Left ventricle myocardium superior (tissue), 1 donor: ENCODE data around the gene RHPN2. TPM values are rescaled to one million over a fixed set of nuclear protein-coding genes. Genes with fewer than 3 reads are reported as not detected.
A peak's percentile ranks its signal among the peaks of the same experiment; 100 is the strongest.
"Not testable (repeated sequence)": the region's sequence is repeated elsewhere in the genome, so short reads cannot be mapped to it uniquely, and the experiment has no call there.

Experiments
- ATAC-seq: fragments of 200-7000 bp; cut with Tn5 transposase; one replicate; pipeline ENCODE4 v1.9.1; 2020; ENCODE audit warnings: mild to moderate bottlenecking, moderate library complexity
- DNase-seq: peaks from one replicate; pipeline ENCODE4 v3.0.0-alpha.2; 2020
- intact Hi-C: fragments of 100-400 bp; cut with micrococcal nuclease; formaldehyde crosslinking; loops from one replicate; pipeline ENCODE4 v1.11.0; 2022
- total RNA-seq: library from RNA; stranded (reverse); fragmentation: NEBNext Ultra II Directional; extraction: Animal tissue kit (Norgen Biotek cat#: 25700); gene quantifications from one replicate; pipeline ENCODE4 v1.2.1, GENCODE V29; 2021
- donor health status: DM: no; HTN: yes; CAD: no; lungs with severe emphysema.

The RHPN2 gene
- total RNA-seq, 1 donor from 2014 or later, result 2.4 TPM

DNA sequence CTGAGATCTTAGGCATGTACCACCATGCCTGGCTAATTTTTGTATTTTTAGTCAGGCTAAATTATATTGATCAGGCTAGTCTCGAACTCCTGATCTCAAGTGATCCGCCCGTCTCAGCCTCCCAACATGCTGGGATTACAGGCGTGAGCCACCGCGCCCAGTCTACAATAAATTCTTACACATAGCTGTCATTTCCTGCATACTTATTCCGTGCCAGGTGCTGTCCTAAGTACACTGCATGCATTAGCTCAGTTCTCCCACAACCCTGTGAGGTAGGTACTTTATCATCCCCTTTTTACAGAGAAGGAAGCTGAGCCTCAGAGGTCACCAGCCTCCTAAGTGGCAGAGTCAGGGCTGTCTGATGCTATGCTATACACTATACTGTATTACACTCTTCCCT lies 7.2 kb upstream of the RHPN2 start:
- DNase-seq, result no peak
- no peak for ATAC-seq
- intact Hi-C loops, result no loop called here

DNA sequence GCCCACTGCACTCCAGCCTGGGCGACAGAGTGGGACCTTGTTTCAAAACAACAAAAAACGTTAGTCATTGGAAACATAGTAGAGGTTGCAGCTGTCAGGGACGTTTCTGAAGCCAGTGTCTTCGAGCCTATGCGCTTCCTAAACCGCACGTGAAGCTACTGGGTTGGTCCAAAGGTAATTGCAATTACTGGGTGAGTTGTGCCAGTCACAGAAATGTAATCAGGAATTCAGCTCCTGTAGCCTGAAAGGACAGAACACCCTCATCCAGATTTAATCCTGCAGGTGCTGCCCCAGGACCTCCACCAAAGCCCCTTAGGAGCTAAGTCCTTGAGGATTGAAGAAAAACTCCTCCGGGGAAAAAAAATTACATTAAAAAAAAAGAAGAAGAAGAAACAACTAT lies 2.4 kb upstream of the RHPN2 start:
- no peak for DNase-seq
- no peak for ATAC-seq
- intact Hi-C loops, result no loop called here

DNA sequence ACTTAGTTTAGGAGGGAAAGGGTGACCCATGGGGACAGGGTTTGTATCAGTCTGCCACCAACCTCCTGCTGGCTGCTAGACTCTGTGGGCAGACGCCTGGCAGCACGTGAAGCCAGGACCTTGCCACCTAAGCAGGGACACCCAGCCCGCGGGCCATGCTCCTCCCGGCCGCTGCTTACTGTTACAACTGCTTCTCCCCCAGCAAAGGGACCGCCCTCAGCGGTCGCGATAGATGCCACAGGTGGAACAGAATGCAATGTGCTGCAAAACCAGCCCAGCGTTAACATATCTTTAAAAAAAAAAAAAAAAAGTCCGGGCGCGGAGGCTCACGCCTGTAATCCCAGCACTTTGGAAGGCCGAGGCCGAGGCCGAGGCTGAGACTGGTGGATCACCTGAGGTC lies 1.9 kb upstream of the RHPN2 start:
- intact Hi-C loops, result no loop called here
- ATAC-seq (no peak), DNase-seq (no peak)

DNA sequence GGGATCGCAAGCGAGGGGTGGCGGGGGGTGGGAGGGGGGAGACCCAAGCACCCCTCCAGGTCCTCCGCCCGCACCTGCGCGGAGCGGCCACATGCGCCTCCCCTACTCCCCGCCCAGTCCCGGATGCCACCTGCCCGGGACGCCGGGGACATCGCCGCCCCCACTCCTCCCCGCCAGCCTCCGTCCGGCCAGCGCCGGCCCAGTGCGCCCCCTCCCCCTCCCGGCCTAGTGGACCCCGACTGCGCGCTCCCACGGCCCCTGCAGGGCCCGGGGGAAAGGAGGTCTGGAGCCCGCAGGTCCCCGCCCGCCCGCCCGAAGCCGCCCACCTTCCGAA lies 263 bp downstream of the RHPN2 start:
- intact Hi-C loops, result no loop called here
- DNase-seq (peak; percentile 39), ATAC-seq (peak; percentile 53)

DNA sequence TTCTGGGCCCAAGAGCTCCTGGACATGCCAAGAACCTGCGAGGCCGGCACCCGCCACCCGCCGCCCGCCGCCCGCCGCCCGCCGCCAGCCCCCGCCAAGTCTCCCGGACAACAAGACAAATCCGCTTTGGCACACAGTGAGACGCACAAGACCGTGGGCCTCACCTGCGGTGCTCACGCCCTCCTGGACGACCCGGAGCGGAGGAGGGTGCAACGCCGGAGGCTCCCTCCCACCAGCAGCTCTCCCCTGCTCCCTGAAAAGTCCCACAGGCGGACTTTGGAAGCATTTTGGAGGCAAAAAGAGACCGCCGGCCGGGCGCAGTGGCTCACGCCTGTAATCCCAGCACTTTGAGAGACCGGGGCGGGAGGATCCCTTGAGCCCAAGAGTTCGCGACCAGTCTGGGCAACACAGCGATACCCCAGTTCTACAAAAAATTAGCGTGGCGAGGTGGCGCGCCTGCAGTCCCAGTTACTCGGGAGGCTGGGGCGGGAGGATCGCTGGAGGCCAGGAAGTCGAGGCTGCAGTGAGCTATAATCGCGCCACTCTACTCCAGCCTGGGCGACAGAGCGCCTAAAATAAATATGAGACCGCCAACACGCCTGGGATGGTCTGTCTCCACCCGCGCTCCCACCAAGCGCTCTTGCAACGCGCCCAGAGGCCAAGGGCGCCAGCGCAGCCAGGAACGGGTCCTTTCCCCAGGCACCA lies 783 bp downstream of the RHPN2 start:
- intact Hi-C loops, result no loop called here
- ATAC-seq, result peak; percentile 35
- peak; percentile 30 for DNase-seq

DNA sequence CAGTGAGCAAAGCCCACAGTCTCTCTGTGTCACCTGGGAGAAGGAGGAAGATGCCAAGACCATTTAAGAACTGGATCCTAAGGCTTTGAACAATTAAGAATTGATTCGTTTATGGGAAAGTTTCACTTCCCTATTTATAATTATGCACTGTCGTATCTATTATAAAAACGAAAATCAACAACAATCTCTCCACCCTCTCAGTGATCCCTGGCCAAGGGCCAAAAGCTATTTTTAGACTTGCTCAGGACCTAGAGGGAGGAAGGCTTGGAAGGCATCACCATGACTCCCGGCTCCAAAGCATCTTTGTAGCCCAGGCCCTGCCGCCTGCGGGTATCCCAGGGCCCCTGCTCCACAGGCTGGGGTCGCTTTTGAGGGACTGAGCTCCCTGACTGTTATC lies 1.3 kb downstream of the RHPN2 start:
- DNase-seq, result no peak
- intact Hi-C loops, result no loop called here
- ATAC-seq, result no peak

DNA sequence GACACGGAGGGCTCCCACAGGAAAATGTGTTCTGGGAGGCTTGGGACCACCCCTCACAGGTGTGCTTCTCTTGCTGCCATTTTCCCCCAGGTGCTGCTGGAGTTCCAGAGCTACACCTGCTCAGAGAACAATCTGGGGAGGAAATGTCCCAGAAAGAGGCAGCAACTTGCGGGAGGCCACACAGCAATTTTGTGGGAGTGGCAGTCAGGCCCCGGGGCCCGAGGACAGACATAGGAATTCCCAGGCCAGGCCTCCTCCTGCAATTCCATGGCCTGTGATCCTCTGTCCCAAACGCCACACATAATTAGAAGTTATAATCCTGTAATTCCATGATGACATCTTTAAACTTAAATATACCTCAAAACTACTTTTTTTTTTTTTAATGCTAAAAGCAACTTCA lies 1.8 kb downstream of the RHPN2 start:
- no peak for DNase-seq
- no peak for ATAC-seq
- intact Hi-C loops, result no loop called here

DNA sequence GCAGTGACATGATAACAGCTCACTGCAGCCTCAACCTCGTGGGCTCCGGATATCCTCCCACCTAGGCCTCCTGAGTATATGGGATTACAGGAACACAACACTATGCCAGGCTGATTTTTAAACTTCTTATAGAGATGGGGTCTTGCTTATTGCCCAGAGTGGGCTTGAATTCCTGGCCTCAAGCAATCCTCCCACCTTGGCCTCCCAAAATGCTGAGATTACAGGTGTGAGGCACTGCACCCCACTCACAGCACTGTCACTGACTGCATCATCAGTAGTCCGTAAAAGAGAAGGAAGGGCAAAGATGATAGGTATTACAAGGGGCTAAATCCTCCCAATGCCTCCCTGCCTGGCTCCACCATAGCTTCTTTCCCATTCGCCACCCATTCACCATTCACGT lies 4.1 kb downstream of the RHPN2 start:
- intact Hi-C loops, result no loop called here
- ATAC-seq, result no peak

DNA sequence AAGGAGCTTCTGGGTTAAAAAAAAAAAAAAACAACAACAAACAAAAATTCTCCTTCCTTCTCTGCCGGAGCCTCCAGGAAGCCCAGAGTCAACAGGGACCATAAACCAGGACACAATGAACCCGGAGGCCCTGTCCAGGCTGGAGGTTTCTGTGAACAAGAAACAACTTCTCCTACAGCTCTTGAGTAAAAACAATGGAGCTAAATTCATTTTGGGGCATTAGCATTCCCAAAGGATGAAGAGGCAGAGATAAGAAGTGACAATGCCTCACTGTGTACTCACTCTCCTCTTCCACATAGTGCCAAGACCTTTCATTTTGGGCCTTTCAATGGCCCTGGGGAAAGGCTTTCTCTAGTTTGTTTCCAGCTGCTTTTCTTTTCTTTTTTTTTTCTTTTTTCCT lies 9.0 kb downstream of the RHPN2 start:
- ATAC-seq, result peak; percentile 87
- intact Hi-C loops, result no loop called here
- DNase-seq, result peak; percentile 47

More for the DNA sequence above, 4.1 kb downstream of the RHPN2 start:
- no peak for DNase-seq

DNA sequence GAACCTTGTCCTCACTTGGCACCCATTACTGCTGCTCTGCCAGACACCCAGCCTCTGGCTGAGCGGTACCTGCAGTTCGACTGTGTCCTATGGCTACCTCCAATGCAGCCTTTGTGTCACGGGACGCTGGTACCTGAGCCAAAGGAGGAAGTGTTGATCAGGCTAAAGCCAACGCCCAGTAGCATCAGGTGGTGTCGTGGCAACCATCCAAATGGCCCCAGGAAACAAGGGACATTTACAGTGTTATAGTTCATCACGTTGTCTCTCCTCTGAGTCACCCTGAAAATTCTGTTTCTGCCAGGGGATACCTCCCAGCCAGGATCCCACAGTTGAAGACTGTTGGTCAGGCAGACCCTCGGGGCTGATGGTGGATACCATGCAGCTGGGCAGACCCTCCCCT lies 10.1 kb downstream of the RHPN2 start:
- intact Hi-C loops, result no loop called here
- DNase-seq, result no peak
- ATAC-seq, result no peak

DNA sequence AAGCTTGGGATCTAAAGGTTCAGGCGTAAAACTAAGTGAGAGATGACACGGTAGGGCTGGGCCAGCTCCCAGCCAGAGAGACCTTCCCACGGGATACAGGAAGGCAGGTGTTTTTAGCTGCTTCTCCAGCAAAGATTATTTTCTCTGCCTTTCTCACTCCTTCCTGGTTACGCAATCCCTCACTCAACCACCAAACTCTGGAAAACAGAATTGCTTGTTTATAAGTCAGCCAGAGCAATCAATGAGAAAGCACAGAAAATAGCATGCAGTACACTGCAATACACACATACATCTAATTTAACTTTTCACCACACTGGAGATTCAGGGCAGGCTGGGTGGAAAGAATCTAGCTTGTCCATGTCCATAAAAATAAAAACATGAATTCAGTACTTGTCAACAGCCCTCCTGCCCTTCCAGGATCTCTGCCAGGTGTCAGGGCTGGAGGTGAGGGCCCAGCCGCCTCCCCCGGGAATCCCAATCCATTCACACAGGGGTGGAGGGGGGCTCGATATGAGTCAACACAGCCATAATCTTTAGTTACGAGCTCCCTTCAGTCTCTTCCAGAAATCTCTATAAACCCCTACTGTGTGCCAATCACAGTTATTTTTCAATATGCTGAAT lies 12.2 kb downstream of the RHPN2 start:
- intact Hi-C loops, result no loop called here
- ATAC-seq, result peak; percentile 54

DNA sequence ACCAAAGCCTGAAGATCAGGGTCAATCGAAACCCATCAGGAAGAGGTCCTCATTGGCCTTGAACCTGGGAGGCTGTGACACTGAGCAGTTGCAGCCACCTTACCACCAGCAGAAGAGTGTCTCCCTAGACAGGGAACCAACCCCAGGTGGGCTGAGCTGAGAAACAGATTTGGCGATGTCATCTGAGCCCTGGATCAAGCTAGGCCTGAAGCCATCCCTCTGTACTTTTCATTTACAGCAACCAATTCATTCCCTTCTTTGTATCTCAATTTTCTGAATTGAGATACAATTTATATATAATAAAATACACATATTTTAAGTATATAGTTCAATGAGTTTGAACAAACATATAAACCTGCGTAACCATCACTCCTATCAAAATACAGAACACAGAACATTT lies 14.6 kb downstream of the RHPN2 start:
- intact Hi-C loops, result no loop called here
- ATAC-seq (no peak), DNase-seq (no peak)

More for the DNA sequence above, 12.2 kb downstream of the RHPN2 start:
- DNase-seq, result peak; percentile 46

DNA sequence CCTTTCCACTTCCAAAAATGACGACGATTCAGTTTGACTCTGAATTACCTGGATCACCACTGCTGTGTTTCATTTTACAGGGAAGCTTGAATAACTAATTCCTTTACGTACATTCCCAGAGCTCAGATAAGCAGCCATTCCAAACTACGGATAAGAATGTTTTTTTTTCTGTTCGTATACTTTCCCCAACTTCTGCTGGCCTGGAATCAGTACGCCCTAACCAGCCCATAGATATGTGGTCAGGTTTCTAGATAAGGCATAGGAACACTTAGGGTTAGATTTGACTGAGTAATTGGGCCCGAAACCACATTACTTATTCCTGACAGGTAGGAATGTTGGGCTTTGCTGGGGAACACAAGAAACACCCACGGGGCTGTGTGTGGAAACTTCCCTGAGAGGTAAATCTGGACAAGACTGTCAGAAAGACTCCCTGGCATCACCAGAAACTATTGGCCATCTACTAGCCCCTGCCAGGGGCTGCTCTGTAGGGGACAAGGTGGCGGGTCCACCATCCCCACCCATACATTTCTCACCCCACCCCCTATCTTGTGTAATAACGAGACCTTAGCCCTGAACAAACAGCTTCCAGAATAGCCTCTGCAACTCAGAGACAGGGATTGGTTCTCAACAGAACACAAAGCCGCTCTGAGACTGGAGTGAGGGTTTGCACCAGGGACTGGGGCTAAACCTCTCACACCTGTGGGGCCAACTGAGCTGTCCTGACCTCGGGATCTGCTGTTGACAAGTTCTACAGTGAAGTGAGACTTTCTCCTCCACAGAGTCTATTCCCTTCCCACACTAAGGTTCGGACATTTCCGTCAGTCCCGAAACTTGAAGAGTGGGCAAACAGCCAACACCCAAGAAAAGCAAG lies 15.6 kb downstream of the RHPN2 start:
- intact Hi-C loops, result no loop called here
- DNase-seq, result no peak
- ATAC-seq, result no peak

DNA sequence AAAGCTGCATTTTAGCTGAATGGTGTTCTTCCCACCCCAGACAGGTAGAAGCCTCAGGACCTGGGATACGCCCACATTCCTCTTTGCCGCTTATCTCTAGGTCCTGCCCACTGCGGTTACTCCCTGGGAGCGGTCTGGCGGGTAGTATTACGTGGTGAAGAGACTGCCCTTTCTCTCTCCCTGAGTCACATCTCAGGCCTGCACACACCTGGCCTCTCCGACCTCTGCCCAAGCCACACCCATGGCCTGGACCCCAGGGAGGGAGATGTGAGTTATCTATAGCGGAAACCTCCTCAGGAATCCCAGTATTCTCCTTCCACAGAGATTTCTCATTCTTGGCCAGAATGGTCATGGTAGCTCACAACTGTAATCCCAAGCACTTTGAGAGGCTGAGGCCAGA lies 17.3 kb downstream of the RHPN2 start:
- no peak for DNase-seq
- intact Hi-C loops, result no loop called here
- ATAC-seq, result no peak

DNA sequence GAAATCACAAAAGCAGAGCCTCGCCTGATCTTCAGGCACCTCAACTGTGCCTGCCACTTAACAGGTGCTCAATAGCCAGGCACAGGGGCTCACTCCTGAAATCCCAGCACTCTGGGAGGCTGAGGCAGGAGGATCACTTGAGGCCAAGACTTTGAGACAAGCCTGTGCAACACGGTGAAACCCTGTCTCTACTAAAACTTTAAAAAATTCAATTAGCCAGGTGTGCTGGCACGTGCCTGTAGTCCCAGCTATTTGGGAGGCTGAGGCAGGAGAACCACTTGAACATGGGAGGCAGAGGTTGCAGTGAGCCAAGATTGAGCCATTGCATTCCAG lies 22.9 kb downstream of the RHPN2 start:
- DNase-seq, intact Hi-C loops, ATAC-seq: not testable (repeated sequence)

DNA sequence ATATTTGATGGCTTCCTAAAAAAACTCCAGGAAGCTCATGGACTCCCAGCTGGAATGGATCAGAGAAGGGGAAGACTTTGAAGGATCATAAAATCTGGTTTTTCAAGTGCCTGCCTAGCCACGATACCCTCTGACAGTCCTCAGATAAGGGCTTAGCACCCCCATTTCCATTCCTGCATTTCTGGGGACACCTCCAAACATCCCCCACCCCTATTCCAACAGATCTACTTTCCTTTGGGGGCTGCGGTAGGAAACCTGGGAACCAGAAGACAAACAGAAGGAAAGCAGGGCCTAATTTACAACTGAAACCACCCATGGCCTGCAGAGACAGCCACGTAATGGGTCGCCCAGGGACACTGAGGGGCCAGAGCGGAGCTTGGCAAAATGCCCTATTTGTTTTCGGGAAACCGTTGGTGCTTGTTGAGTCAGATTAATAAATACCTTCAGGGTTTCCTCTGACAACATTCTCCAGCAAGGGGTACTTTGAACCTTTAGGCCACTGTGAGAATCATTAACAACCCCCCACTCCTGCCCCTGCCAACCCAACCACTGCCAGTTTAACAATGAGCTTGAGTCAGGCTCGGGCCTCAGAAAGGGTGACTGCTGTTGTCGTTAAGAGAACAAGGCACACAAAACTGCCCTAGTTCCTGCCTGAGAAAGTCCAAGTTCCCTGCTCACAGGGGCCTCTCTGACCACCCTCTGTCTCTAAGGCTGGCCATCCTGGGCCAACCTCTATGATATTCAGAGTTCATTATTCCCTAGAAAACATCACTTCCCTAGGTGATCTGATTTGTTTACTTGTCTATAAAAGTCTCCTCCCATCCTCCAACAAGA lies 23.5 kb downstream of the RHPN2 start:
- DNase-seq (no peak), ATAC-seq (no peak)
- intact Hi-C loops, result no loop called here

DNA sequence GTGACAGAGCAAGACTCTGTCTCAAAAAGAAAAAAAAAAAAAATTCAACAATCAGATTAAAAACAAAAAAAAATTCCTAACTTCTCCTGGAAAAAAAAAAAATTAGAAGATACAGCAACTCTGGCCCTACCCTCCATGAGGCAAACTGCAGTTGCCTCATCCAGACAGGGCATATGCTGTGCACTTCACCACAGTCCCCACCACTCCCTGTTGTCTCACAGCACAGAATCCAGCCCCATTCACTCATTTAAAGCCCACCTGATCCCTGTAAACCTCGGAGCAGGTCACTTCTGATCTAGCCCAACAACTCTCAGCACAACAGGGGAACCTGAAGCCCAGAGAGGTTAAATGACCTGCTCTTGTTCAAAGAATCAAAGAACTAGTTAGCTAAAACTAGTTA lies 24.9 kb downstream of the RHPN2 start:
- intact Hi-C loops, result no loop called here
- ATAC-seq (no peak), DNase-seq (no peak)

DNA sequence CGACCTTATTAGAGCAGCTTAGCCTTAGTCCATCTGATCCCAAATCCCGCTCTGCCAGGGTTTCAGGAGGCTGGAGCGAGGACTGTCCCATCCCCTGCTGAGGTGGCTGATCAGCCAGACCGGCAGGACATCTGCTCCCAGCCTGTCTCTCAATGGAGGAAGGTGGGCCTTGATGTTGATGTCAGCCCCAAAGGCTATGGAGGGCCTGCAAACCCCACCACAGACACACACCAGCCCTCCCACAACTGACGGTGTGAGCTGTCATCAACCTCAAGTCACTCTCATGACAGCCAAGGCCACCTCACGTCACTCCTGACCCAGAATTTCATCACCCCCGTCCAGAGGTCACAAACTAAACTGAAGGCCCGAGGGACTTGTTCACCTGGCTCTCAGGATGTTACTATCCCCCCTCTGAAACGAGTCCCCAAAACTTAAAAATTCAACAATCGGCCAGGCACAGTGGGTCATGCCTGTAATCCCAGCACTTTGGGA lies 25.5 kb downstream of the RHPN2 start:
- intact Hi-C loops, result no loop called here
- DNase-seq (no peak), ATAC-seq (no peak)

DNA sequence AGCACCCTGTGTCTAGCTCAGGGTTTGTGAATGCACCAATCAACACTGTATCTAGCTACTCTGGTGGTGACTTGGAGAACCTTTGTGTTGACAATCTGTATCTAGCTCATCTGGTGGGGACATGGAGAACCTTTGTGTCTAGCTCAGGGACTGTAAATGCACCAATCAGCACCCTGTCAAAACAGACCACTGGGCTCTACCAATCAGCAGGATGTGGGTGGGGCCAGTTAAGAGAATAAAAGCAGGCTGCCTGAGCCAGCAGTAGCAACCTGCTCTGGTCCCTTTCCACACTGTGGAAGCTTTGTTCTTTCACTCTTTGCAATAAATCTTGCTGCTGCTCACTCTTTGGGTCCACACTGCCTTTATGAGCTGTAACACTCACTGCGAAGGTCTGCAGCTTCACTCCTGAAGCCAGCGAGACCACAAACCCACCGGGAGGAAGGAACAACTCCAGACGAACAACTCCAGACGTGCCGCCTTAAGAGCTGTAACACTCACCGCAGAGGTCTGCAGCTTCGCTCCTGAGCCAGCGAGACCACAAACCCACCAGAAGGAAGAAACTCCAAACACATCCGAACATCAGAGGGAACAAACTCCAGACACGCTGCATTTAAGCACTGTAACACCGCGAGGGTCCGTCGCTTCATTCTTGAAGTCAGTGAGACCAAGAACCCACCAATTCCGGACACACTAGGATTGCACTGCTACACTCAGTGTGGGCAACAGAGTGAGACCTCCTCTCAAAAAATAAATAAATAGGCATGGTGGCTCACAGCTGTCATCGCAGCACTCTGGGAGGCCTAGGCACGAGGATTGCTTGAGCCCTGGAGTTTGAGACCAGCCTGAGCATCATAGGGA lies 27.3 kb downstream of the RHPN2 start:
- DNase-seq, ATAC-seq, intact Hi-C loops: not testable (repeated sequence)
